ENCODE data around the gene CDCP2. TPM values are rescaled to one million over a fixed set of nuclear protein-coding genes. Genes with fewer than 3 reads are reported as not detected.
"Not testable (repeated sequence)": the region's sequence is repeated elsewhere in the genome, so short reads cannot be mapped to it uniquely, and the experiment has no call there.

Gene CDCP2
- total RNA-seq, 1 donor from 2014 or later, result not detected

GRCh38 chr1:54114001-54114400 is 38.8 kb downstream of the CDCP2 start:
- ATAC-seq, result no peak

GRCh38 chr1:54112705-54113368 is 40.0 kb downstream of the CDCP2 start:
- ATAC-seq, result no peak

DNA sequence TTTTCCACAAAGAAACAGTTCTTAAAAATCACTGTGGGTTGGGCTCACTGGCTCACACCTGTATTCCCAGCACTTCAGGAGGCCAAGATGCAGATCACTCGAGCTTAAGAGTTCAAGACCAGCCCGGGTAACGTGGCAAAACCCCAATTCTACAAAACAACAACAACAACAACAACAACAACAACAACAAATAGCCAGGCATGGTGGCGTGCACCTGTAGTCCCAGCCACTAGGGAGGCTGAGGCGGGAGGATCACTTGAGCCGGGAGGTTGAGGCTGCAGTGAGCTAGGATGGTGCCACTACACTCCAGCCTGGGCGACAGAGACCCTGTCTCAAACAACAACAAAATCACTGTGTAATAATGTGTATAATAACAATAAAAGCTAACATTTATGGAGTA is 40.8 kb downstream of the CDCP2 start:
- ATAC-seq, result no peak

DNA sequence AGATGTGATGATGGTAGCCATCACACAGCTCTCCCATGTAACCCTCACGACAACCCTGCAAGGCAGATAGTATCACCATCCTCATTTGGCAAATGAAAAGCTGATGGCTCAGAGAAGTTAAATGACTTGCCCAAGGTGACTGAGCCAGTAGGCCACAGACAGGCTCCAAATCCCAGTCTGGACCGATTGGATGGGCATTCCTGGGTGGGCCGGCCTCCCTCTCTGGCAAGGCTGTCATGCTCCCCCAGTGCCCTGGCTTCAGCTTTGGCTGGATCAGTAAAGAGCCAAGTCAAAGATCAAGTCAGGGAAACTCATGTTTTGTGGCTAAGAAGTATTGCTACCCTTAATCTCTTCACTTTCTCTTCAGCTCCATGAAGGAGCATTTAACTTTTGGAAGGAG is 41.2 kb downstream of the CDCP2 start:
- no peak for ATAC-seq

- ATAC-seq, result no peak
Measured at GRCh38 chr1:54110996-54111395, 41.8 kb downstream of the CDCP2 start.

DNA sequence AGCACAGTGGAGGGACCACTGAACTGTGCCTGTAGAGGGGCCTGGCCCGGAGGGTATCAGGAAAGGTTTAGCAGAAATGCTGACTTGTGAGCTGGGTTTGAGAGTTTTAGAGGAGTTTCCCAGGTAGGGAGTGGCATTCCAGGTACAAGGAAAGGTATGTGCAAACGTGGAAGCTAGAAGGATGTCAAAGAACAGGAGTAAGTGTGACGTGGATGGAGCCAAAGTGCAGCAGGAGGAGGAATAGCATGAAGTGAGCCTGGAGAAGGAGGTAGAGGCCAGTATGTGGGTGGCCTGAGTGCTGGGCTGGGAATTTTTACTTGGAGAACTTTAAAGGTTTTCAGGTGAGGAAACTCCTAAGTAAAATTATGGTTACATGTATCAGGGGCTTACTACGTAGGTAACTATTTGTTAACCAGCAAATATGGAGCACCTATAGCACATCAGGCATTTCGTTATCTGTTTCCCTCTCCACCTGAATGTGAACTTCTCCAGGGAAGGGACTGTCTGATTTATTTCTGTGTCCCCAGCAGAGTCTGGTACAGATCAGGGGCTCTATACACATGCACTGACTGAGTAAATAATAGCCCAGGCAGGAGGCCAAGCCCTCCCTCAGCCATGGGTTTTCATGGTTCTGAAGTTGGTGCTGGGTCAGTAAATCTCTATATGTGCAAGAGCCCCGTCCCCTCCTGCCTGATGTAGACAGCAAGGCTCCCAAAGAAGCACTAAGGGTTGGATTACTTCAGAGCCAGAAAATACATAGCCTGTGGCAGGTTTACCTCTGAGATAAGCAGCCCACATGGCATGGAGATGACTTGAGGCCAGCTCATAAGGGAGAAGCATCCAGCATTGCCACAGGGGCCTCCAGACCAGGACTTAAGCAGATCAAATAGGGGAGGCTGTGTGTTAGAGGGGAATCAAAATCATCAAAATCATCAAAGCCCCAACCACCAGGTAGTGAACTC is 43.4 kb downstream of the CDCP2 start:
- no peak for ATAC-seq

DNA sequence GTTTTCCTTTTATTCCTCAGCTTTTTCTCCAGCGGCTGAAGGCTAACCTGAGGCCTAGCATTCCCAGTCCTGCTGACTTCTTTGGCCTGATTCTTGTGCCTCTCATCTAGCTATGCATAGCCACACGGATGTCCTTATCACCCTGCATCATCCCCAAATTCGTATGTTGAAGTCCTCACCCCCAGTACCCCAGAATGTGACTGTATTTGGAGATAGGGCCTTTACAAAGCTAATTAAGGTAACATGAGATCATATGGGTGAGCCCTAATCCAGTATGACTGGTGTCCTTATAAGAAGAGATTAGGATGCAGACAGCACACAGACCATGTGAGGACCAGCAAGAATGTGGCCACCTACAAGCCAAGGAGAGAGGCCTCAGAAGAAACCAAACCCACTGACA is 44.6 kb downstream of the CDCP2 start:
- ATAC-seq, result no peak

- ATAC-seq, result no peak
Measured at GRCh38 chr1:54107131-54107530, 45.7 kb downstream of the CDCP2 start.

DNA sequence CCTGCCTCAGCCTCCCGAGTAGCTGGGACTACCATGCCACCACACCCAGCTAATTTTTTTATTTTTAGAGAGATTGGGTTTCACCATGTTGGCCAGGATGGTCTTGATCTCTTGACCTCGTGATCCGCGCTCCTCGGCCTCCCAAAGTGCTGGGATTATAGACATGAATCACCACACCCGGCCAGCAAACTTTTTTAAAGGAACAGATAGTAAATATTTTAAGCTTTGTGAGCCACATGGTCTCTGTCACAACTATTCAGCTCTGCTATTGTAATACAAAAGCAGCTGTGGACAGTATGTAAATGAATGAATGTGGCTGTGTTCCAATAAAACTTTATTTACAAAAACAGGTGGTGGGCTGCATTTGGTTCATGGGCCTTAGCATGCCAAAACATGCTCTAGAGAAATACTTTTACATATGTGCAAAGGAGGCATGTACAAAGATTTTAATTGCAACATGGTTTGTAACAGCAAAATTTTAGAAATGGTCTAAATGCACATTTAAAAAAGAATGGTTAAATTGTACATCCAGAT is 47.0 kb downstream of the CDCP2 start:
- ATAC-seq, result no peak

- no peak for ATAC-seq
Measured at GRCh38 chr1:54105080-54105479, 47.7 kb downstream of the CDCP2 start.

- ATAC-seq, result not testable (repeated sequence)
Measured at GRCh38 chr1:54104613-54105012, 48.2 kb downstream of the CDCP2 start.

DNA sequence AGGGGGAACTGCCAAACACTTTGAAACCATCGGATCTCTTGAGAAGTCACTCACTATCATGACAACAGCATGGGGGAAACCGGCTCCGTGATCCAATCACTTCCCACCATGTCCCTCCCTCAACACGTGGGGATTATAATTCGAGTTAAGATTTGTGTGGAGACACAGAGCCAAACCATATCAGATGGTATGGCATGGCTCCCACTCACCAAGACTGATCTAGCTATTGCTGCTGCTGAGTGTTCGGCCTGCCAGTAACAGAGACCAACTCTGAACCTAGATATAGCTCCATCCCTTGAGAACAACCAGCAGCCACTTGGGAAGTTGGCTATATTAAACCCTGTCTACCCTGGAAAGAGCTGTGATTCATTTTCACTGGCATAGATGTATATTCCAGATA is 49.4 kb downstream of the CDCP2 start:
- ATAC-seq, result no peak

- ATAC-seq, result no peak
Measured at GRCh38 chr1:54100500-54100899, 52.3 kb downstream of the CDCP2 start.

GRCh38 chr1:54099061-54099610 is 53.7 kb downstream of the CDCP2 start:
- no peak for ATAC-seq

GRCh38 chr1:54096877-54097240 is 55.9 kb downstream of the CDCP2 start:
- ATAC-seq, result no peak

DNA sequence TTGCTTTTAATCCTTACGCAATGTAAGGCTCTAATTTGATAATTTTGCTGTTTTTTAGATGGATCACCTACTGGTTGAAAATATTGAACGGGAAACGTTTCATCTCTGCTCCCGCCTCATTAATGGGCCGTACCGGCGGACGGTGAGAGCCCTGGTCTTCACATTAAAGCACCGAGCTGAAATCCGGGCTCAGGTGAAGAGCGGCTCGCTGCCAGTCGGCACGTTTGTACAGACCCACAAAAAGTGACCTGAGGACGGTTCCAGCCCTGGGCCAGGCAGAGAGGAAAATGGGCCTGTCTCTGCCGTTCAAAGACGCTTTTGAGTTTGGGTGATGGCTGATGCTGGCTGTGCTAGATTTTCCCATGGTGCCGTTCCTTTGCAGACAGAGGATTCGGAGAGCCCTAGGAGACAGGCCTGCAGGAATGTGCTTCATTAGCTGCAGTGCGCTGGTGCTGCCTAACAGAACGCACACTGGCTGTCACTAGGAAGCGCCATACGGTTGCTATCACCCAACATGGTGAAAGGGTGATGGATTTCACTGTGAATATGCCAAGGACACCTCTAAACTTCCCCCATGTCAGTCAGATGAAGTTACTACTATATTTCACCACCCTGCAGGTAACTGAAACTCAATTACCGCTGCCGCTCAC is 56.4 kb downstream of the CDCP2 start:
- no peak for ATAC-seq

- no peak for ATAC-seq
Measured at GRCh38 chr1:54095546-54096226, 57.1 kb downstream of the CDCP2 start.

DNA sequence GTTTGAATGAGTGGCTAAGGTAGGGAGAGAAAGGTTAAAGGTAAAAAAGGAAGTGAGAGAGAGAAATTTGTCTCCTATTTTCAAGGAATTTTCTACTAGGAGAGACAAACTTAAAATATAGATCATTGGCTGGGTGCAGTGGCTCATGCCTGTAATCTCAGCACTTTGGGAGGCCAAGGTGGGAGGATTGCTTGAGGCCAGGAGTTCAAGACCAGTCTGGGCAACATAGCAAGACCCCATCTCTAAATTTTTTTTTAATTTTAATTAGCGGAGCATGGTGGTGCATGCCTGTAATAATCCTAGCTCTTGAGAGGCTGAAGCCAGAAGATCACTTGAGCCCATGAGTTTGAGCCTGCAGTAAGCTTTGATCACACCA is 58.1 kb downstream of the CDCP2 start:
- not testable (repeated sequence) for ATAC-seq

DNA sequence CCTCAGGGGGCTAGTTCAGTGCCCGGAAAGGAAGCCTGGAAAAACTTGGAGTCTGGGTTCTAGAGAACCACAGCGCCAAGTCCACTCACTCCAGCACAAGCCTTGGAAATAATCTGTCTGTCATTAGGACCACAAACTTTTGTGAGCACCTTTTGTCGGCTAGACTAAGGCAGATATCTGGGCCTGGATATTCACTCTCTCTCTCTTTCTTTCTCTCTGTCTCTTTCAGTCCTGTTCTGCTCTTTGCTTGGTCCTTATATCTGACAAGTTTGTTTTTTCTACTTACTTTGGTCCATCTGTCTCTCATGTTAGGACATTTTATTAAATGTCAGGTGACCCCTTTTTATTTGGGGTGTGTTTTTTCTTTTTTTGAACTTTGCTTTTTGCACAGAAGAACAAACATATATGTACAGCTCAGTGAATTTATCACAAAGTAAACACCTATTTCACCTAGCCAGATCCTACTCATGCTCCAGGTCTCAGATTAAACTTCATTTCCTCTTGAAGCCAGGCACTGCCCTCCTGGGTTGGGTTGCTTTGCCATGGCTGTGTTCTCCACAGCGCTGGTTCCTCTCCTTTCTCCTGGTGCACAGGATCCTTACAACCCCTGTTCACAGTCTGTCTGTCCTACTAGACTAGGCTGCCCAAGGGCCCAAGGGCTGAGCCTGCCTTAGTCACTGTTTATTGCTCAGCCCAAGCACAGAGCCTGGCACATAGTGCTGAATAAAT is 58.6 kb downstream of the CDCP2 start:
- ATAC-seq, result no peak

DNA sequence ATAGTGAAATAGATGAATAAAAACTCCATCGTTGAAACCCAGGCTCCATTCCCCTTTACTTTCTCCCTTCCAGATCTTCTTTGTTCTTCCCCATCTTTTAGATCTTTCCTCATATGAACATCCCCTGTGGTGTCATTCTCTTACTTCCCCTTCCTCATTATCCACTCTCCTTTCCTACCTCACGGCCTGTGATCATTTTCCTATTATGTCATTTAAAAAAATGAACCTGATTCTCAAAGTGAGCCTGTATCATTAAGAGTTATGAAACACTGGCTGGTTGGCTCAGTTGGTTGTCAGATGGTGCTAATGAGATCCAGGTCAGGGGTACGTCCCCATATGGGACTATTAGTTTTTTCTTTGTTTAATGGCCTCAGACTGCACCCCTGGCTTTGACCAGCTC is 61.1 kb downstream of the CDCP2 start:
- ATAC-seq, result no peak

DNA sequence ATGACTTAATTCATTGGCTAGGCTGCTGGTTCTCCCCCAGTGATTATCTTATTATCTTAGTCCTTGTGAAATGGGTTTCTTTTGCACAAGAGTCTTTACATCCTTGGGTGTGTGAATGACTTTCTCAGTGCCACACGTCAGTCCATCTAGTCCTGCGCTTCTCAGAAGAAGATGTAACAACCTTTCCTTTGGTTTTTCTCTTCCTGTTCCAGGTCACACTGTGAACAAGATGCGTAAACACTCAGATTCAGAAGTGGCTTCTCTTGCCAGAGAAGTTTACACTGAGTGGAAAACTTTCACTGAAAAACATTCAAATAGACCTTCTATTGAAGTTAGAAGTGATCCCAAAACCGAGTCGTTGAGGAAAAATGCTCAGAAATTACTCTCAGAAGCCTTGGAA is 64.4 kb downstream of the CDCP2 start:
- ATAC-seq, result no peak

- ATAC-seq, result no peak
Measured at GRCh38 chr1:54086754-54087153, 66.0 kb downstream of the CDCP2 start.

Data from esophagus mucosa (tissue), 1 donor.